ENCODE results near the gene ANKRD28.
"Not testable (repeated sequence)": the region's sequence is repeated elsewhere in the genome, so short reads cannot be mapped to it uniquely, and the experiment has no call there.

ANKRD28 gene

DNA sequence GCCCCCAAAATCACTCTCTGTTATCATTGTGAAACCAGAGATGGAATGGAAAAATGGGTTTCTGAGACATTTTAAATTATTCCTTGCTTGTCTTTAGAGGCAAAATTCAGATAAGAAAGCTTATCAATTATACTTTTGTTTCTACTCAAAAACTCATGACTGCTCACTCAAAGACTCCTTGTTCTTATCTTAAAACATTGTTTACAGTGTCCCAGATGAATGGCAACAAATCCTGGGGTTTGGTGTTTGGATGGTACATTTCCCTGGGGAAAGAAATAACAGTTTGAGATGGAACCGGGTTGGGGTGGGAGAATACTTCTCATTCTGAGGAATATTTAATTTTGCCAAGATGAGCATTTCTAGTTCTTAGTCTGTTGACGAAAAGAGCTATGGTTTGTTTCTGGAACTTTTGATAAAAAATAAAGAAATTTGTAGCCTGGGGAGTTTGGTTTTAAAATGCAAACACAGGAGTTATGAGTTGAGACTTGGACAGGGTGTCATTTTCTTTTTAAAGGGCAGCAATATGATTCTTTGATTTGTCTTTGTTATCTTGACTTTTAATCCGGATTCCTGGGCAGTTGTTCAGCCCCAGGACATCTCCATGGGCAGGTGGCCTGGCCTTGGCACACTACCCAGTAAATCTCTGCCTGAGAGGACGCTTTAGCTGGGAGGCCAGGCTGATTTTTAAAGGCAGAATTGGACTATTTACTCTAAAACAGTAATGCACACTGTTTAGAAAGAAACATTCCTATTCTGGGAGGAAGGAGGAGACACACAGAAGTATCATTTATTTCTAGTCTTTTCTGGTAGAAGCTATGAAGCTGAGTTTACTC is 163.8 kb downstream of the ANKRD28 start:
- no peak for DNase-seq

DNA sequence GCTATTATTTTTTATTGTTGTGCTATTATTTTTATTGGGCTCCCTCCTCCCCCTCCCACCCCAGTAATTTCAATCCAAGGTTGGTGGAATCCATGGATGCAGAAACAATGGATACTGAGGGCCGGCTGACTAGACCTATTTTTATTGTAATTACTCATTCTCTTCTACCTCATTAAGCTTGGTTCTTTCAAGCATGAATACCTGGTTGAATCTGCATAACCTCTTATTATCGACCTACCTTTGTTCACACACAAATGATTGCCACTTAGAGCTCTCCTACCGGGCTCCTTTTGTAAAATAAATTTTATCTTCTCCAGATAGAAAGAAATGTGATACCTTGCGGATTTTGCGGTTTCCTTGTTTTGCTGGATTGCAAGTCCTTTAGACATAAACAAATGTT is 164.6 kb downstream of the ANKRD28 start:
- DNase-seq, result no peak

DNA sequence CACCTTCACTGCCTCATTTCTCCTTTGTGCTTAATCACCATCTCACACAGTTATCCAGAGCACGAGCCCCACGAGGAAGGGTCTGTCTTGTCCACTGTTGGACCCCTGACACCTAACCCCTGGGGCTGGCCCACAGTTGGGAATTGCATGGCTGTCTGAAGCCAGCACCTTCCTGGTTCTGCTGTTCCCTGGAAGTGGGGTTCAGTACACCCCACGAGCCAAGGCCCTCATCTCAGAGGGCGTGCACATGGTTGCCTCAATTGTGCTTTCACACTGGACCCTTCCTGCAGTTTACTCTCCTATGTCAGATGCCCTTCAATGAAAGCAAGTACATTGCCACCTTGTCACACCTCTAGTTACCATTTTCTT is 165.6 kb downstream of the ANKRD28 start:
- no peak for DNase-seq

DNA sequence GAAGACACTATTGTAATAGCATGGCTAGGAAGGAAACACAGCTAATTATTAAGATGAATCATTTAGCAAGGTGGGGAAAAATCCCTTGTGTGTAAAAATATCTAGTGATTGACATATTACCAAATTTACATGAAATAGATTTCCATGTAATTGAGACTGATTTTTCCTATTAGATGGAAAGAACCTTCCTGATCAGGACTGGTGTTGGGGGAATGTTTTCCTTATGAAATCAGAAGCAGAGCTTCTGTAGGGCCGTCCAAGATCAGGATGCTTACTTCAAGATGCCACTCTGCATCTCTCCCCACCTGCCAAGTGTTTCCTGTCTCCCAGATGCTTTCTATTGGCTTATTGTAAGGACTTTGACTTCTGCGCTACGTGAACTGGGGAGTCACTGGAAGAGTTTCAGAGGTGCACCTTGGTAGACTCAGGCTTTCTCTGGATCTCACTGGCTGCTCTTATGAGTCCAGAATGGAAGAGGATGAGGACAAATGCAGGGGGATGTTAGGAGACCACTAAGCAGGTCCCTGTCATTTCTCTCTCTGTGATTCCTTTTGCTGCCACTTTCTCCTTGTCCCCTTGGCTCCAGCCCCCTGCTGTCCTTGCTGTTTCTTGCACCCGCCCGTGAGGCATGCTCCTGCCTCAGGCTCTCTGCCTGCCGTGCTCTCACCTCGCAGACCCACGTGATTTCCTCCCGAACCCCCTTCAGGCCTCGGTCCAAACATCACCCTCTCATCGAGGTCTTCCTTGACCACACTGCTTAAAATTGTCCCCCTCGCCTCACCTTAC is 166.2 kb downstream of the ANKRD28 start:
- DNase-seq, result no peak

DNA sequence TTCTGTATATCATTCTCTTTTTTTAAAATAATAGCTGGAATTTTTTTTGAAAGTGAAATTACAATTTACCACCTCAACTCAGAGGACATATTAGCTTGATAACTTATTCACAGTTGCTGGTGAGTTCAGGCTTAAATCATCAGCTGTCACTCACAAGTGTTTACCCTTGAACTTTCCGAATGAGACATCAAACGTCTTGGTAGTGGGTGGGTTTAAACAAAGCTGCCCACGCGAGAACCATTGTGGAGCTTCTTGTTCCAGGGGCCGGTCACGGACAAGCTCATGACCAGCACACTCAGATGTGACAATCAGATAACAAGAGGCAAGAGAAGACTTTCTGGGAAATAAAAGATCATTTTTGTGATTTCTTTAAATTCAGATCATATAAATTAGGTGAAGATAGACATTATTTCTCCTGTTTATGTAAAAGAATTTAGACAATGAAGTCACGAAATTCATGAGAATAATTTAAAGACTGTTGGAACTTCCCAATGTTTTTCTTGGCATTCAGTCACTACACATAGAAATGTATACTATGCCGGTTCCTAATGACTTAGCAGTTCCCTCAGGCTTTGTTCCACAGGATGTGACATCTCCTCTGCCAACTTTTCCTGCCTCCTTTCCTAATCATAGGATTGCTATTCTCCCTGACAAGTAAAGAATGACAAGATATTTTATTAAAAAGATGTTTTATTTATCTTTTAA is 167.0 kb downstream of the ANKRD28 start:
- DNase-seq, result no peak

DNA sequence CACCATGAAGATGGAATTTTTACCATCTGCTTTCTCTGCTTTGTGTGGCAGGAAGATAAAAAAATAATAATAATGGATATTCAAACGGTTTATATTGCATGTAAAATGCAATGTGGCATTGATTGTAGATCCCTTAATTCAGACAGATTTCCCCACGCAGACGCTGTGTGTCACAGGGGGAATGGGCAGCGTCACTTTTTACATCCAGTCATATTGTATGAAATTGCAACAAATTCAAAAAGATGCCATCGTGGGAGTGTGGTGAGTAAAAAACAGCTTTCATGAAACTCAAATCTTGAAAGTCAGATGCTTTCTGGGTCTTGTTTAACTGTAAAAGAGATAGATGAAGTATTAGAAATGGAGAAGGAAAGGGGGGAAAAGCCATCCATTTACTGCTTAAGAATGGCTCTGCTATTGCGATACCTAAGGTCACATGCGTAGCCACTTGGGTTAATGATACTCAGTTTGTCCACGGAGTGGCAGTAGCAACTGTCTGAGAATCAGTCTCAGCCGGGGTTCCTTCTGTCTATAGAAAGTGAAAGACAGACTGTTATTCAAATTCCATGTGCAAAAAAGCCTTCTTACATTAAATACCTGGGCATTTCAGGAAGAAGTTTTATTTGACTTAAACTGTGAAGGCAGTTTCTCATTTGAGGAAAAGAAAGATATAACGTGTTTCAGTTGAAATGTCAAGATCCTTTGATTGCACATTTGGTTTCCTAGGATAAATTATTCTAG is 167.8 kb downstream of the ANKRD28 start:
- no peak for DNase-seq

DNA sequence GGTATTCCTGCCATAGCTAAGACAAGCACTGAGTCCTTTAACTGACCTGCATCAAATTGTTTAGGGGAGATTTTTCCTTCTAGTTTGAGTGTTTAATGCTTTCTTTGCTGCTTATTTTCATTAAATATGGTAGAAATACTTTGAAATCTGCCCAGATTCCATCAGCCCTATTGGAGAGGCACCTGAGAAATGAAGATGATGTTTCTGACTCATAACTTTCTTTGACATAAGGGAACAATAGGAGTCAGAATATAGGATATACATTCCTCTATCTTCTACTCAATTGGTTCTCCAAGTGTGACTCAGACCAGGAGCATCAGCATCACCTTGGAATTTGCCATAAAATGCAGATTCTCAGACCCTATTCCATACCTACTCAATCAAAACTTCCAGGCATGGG is 168.8 kb downstream of the ANKRD28 start:
- no peak for DNase-seq

DNA sequence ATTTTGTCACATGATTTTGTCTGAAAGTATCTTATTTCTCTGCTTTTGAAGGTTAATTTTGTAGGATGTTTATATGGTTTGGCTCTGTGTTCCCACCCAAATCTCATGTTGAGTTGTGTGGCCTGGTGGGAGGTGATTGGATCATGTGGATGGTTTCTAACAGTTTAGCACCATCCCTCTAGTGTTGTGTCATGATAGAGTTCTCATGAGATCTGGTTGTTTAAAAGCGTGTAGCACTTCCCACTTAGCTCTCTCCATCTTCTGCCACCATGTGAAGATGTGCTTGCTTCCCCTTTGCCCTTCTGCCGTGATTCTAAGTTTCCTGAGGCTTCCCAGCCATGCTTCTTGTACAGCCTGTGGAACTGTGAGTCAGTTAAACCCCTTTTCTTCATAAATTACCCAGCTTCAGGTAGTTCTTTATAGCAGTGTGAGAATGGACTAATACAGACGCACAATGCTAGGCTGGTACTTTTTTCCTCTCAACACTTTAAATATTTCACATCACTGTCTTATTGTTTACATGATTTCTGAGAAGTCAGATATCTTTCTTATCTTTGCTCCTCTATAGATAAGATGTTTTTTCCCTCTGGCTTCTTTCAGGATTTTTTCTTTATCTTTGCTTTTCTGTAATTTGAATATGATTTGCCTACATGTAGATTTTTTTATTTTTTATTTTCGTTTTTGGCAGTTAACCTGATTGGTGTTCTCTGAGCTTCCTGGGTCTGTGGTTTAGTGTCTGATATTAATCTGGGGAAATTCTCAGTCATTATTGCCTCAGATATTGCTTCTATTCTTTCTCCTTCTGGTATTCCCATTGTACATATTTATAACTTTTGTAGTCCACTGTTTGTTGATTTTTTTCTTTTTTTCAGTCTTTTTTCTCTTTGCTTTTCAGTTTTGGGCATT is 174.0 kb downstream of the ANKRD28 start:
- DNase-seq, result no peak

DNA sequence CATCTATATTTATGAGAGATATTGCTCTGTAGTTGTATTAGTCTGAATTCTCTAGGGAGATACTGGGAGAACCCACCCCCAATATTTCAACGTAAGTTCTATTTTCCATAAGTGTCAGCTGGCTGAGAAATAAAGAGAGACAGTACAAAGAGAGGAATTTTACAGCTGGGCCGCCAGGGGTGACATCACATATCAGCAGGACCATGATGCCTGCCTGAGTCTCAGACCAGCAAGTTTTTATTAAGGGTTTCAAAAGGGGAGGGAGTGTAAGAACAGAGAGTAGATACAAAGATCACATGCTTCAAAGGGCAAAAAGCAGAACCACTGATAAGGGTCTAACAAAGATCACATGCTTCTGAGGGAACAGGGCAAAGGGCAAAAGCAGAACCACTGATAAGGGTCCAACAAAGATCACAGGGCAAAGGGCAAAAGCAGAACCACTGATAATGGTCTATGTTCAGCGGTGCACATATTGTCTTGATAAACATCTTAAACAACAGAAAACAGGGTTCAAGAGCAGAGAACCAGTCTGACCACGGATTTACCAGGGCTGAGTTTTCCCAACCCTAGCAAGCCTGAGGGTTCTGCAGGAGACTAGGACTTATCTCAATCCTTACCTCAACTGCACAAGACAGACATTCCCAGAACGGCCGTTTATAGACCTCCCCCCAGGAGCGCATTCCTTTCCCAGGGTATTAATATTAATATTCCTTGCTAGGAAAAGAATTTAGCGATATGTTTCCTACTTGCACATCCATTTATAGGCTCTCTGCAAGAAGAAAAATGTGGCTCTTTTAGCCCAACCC is 177.9 kb downstream of the ANKRD28 start:
- not testable (repeated sequence) for DNase-seq
